HG03196 (cell line): Measurements from ENCODE around the gene MPZL2.
A peak's percentile ranks its signal among the peaks of the same experiment; 100 is the strongest.

Source experiments
- ATAC-seq: cut with Tn5 transposase; IDR thresholded peaks from one replicate; pipeline ENCODE4 v1.9.1; 2021; ENCODE audit not compliant: unreplicated experiment

Gene MPZL2

DNA sequence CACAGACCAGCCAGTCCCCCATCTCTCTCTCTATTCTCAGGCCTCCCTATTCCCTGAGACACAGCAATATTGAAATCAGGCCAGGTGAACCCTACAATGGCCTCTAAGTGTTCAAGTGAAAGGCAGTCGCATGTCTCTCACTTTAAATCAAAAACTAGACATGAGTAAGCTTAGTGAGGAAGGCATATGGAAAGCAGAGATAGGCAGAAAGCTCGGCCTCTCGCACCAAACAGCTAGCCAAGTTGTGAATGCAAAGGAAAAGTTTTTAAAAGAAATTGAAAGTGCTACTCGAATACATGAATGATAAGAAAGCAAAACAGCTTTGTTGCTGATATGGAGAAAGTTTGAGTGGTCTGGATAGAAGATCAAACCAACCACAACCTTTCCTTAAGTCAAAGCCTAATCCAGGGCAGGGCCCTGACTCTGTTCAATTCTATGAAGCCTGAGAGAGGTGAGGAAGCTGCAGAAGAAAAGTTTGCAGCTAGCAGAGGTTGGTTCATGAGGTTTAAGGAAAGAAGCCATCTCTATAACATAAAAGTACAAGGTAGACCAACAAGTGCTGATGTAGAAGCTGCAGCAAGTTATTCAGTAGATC is 19.8 kb upstream of the MPZL2 start:
- no peak for ATAC-seq

DNA sequence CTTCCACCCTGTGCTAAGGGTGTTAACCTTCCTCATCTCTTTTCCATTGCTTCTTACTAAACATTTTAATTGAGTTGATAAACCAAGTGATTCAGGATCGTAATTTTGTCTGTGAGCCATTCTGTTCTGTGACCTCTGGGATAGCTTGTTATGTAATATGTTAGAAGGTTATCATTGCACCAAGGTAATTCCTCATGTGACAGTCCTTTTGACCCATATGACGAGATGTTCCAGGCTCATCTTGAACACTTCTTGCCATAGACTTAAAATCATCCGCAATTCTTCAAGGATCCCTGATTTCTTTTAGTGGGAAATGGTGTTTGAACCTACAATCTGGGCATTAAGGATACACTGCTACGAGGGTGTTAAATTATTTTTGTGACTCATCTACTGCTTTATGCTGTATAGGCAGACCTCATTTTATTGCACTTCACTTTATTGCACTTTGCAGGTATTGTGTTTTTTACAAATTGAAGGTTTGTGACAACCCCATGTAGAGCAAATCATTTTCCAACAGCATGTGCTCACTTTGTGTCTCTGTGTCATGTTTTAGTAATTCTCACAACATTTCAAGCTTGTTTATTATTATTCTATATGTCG is 19.0 kb upstream of the MPZL2 start:
- no peak for ATAC-seq

DNA sequence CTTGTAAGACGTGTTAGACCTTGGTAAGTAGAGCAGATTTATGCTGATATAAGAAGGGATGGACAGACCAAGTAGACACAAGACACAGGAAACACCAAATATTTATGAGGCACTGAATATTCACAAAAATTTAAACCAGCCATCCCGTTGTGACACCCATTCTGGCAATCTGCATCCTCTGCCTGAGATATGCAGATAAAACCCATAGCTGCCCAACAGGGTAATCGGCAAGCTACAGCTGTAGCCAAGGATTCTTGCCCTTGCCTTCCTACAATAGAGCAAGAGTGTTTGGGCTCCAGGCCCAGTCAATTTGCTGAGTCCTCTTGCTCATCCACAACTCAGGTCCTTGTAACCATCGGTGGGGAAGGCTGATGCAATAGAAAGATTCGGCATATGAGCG is 18.5 kb upstream of the MPZL2 start:
- ATAC-seq: no peak

DNA sequence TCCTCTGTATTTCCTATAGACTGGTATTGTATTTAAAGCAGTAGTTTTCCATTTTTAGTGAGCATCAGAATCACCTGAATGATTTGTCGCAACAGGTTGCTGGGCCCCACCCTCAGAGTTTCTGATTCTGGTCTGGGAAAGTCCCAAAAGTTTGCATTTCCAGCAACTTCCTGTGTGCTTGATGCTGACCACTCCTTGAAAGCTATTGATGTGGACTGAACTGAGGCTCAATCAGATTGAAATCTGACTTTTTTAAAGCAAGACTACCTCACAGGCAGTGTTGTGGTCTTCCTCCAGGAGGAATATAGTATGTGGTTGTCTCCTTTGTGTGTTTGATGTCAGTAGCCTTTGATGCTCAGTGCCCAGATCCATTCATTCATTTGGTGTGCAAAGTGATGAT is 17.2 kb upstream of the MPZL2 start:
- no peak for ATAC-seq

DNA sequence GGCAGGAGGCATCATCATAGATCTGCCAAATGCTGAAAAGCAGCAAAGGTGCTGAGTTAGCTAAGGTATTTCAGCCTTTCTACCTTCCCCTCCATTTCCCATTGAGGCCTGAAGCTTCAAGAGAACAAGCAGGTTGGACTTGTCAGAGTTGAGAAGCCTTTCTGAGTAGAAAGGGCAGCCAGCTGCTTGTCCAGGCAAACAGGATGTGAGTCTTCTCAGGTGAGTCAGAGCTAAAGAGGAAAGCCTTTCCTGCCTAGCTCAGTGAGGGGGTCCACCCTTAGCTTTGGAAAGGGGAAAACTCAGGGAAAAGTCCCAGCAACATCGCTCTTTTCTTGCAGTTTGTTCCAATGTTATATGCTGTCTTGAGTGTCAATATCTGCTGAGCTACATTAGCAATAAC is 13.2 kb upstream of the MPZL2 start:
- no peak for ATAC-seq

DNA sequence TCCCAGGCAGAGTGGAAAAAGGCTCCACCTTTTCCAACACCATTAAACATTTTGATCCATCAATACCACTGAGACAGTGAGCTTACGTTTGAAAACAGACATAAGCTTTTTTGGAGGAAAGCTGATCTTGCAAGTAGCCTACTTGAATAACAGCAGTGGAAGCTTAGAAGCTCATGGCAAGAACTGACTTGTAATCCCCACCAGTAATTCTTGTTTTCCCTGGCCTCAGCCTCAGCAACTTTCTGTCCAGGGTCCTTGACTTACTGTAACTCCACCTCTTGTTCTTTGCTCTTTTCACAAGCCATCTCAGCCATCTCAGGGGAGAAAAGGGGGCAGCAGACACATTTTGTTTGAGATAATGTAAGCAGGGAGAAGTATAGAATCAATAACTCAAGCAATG is 12.3 kb upstream of the MPZL2 start:
- ATAC-seq: no peak

DNA sequence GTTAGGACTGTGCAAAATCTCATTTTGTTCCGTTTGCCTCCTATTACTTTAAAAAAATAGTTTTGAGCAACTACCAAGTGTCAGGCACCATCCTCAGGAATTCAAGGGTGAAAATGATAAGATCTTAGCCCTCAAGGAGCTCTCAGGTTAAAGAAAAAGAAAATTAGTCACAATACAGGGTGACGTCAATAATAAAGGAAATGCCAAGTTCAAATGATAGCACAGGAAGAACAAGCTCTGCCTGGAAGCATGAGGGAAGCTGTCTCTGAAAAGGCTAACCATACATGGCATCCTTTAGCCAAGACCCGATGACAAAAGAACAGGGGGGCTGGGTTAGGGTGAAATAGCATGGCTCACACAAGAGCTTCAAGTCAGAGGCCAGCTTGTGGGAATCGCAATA is 11.1 kb upstream of the MPZL2 start:
- no peak for ATAC-seq

DNA sequence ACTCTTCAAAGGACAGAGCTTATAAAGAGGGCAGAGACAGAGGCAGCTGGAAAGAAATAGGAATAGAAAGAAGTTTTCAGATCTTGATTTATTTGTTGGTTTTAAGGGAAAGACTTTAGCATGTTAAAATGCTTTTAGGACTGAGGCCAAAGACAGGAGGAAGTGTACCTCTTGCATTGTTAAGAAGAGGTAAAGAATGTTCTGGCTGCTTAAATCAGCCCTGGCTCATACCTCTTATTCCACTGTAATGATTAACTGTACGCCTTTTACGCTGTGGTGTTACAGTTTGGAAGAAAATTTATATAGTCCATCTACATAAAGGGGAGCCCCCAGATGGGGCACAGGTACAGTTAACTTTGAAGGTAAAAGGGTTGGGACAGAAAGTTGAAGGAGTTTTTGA is 10.1 kb upstream of the MPZL2 start:
- ATAC-seq: no peak

DNA sequence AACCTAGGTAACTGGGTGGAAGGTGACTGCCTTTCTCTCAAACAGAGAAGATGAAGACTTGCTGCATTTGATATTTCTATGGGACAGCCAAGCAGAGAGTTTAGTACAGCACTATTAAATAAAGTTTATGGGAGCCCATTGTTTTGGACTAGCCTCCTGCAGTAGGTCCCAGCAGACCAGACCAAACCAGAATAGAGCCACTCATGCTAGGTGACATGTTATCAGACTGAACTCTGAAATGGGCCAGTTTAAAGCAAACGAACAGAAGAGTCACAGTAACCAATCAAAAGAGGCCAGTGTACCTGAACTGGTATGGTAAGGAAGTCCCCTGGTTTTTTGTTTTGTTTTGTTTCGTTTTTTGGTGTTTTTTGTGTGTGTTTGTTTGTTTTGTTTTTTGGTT is 7.9 kb upstream of the MPZL2 start:
- no peak for ATAC-seq

DNA sequence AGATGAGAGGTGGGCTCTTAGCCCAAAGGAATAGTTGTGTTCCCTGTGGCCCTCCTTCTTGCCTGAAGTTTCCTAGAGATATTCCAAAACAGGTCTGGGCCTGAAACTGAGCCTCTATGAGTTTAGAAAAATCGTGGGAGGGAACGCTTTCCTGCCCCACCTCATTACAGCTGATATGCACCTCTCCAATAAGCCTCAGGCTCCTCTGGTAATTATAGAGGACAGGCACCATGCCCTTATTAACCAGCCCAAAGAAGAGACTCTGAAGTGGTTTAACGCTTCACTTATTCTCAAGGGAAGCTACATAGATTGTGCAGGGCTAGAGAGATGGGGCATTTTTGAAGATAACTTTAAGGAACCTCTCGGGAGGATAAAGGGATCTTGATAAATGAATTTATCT is 3.4 kb upstream of the MPZL2 start:
- no peak for ATAC-seq

DNA sequence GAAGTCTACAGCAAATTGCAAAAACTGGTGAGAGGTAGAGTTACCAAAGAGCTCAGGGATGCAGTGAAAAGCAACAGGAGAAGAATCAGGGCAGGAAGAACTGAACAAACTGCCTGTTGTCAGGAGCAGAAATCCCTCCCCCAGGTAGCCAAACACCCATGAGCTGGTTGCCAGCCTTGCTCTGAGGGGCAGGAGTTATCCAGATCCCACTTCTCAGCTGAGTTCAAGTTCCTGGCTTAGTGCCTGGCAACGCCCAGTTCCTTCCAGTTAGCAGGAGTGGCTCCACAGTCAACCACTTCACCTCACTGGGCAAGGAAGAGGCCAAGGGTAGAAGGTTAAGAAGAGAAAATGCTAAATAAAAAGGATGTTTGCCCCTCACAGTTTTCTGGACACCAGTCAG is 1.9 kb upstream of the MPZL2 start:
- ATAC-seq: no peak

DNA sequence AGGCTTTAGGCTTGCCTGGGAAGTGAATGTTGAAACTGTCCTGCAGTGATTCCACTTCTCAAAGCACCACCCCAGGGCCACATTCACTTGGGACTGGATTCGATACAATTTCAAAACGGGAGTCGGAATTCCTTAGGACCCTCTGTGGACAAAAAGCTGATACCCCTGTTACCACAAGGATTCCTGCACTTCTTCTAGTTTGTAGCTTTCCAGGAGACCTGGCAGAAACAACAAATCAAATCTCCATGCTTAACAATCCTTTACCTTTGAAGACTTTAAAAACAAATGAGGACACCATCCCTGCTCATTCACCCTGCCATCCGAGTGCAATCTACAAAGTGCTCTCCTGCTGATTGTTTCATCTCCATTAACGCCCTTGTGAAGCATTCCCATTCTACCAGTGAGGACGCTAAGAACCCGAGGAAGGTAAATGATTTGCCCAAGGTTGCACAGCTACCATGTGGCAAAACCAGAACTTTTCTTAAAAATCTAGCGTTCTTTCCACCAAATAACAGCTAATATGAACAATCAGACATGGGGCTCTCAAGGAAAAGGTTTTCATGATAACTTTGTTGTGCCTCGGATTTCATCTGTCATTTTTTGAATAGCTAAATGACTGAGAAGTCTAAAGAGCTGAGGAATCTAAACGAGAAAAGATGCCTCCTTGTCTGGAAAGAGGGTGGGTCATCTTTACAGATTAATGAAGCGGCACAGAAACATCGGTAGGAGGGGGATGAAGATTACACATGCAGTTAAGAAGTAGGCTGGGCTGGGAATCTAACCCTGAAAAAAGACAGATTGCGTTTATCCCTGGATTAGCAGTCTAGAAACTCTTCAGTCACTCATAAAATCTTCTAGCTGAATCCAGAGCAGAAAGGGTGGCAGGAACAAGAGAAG is 720 bp upstream of the MPZL2 start:
- no peak for ATAC-seq

DNA sequence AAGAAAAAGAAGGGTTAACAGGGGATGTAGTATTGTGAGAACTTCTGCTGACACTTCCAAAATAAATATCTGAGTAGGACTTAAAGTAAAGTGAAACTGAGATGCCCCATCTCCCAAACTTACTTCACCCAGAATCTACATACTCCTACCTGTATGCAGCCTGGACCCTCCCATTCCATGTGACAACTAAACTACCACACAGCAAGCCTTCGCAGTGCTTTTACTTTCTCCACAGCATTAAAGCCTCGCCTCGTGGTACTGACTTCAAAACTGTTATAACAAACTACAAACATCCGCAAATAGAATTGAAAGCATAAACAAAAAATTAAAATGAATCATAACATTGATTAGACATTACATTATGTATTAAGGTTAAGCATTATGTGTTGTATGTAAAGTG is 985 bp downstream of the MPZL2 start:
- no peak for ATAC-seq

DNA sequence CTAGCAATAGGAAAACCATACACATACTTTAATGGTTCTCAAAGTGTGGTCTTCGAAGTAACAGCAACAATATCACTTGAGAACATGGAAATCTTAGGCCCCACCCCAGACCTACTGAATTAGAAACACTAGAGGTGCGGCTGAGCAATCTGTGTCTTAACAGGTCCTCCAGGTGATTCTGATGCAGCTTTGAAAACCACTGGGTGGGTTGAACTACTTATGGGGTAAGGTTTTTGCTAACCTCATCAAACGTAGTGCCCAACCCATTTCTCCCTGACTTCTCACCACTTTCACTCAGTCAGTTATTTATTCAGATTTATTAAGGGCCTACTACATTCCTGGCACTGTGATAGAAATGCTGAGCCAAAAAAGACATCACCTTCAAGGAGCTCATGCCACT is 3.7 kb downstream of the MPZL2 start:
- ATAC-seq: no peak

DNA sequence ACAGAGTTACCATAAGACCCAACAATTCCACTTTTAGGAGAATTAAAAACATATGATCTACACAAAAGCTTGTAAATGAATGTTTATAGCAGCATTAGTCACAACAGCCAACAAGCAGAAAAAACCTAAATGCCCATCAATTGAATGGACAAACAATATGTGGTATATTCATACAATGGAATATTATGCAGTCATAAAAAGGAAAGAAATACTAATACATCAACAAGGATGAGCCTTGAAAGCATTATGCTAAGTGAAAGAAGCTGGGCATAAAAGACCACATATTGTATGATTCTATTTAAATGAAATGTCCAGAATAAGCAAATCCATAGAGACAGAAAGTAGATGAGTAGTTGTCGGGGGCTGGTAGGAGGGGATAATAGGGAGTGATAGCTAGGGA is 5.0 kb downstream of the MPZL2 start:
- no peak for ATAC-seq

DNA sequence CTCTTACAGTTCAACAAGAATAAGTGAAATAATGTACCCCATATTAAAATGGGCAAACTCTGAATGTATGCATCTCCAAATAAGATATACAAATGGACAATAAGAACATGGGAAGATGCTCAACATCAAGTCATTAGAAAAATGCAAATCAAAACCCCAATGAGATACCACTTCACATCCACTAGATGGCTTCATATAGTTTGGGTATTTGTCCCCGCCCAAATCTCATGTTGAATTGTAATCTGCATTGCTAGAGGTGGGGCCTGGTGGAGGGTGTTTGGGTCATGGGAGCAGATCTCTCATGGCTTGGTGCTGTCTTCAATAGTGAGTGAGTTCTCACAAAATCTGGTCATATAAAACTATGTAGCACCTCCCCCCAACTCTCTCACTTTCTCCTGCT is 5.7 kb downstream of the MPZL2 start:
- no peak for ATAC-seq

DNA sequence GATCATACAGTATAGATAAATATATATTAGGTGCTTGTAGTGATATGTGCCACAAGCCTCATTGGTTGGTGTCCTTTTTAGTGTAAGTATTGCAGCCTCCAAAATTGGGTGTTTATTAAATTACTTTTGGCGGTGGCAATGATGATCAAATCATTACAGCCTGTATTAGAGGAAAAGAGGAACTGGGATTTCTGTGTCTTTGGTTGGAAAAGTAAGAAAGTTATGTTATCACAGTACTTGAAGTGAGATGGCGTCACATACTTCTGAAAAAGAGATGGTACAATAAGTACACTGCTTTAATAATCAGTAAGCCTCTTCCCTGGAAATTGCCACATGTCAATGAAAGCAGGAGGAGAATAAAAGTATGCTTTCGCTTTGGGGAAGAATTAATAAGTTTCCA is 11.4 kb downstream of the MPZL2 start:
- ATAC-seq: no peak

DNA sequence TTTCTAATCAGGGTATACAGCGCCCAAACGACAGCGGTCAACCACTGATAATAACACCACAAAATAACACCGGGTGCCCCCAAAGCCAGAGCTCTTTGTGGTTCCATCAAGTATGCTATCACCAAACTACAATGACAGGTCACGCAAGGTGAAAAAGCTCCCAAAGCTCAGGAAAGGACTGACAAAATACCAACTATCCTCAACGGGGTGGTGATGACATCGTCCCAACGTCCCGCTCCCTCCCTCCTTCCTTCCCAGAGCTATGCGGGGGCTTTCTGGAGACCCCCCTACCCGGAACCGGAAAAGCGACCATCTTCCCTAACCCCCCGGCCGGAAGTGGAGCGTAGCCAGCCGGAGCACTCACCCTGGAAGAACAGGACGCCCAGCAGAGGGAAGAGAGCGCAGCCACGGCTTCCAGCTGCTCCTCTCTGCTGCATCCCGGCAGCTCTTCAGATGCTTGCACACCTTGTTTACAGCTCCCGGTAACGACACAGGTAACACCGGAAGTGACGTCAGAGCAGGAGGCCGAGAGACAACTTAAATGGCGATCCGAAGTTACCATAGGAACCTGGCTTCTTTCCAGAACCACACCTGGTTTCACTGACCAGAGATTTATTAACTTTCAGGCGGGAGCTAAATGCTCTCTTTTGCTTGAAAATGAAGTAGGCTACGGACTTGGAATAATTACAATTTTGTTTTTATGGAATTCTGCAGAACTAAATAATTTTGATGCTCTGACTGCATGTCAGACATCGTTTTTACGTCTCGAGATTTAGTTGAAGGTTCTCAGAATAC is 12.0 kb downstream of the MPZL2 start, which contains the start of gene MPZL3:
Gene MPZL3, minus strand, starts transcription at position 508 of the 795 bp plus-strand sequence. Its CDS starts 71 bp downstream, at position 437.
- peak; percentile 57 for ATAC-seq

DNA sequence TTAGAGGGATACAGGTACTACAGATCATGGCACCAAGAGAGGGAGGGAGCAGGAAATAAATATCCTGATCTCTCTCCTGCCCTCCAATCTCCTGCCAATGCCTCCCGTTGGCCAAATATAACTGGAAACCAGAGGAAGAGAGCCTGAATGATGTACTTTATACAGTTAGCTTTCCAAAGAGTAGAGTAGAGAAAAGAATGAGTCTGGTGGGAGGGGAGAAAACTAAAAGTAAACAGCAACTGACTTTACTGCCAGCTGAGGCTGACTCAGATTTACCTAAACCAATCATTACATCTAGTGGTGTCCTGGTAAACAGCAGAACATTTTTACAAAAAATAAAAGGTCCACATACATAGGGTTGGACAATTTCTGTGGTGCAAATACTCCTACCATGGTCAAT is 17.1 kb downstream of the MPZL2 start:
- ATAC-seq: no peak

DNA sequence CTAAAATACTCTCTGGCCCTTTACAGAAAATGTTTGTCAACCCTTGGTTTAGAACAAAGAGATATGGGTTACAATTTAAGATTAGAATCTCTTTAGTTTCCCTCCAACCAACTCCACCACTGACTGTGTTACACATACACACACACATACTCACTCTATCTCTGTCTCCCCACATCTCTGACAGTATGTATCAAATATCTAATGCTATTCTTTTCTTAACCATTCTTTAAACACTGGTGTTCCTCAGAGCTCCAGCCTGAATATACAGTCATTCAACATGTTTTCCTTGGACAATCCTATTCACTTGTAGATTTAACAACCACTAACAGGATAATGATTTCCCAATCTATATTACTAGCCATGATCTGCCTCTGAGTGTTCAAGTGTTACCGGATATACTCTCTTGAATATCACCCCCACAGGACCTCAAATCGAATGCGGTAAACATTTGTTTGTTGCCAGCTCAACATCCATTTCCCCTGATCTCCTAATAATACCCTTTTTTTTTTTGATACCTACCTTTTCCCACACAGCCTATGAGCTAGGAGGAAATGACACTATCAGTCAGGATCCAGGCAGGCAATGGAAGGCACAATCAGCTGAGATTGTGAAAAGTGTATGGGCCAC is 18.0 kb downstream of the MPZL2 start:
- ATAC-seq: no peak
